SKM-1 (cell line): ENCODE measurements around the gene PNPLA1.

Experiments
- DNase-seq: peaks from one replicate; lab custom pipeline; 2025; ENCODE audit not compliant: unreplicated experiment; lab: John Stamatoyannopoulos, UW

PNPLA1 gene

GRCh38 chr6:36283608-36284007 is 13.7 kb downstream of the PNPLA1 start:
- DNase-seq = no peak

- DNase-seq = no peak
Measured at GRCh38 chr6:36284359-36284758, 14.5 kb downstream of the PNPLA1 start.

- peak; percentile 10 for DNase-seq
Measured at GRCh38 chr6:36285187-36285671, 15.4 kb downstream of the PNPLA1 start.

GRCh38 chr6:36285797-36286196 is 15.9 kb downstream of the PNPLA1 start:
- no peak for DNase-seq

GRCh38 chr6:36286858-36287257 is 17.0 kb downstream of the PNPLA1 start:
- no peak for DNase-seq

GRCh38 chr6:36289281-36289878 is 19.5 kb downstream of the PNPLA1 start:
- no peak for DNase-seq

GRCh38 chr6:36290668-36291620 is 21.1 kb downstream of the PNPLA1 start:
- DNase-seq = peak; percentile 75

GRCh38 chr6:36292170-36292569 is 22.3 kb downstream of the PNPLA1 start:
- DNase-seq = no peak

GRCh38 chr6:36296240-36296639 is 26.4 kb downstream of the PNPLA1 start:
- no peak for DNase-seq

- DNase-seq = no peak
Measured at GRCh38 chr6:36297051-36297450, 27.2 kb downstream of the PNPLA1 start.

GRCh38 chr6:36297511-36297910 is 27.7 kb downstream of the PNPLA1 start:
- DNase-seq = no peak

GRCh38 chr6:36298027-36298426 is 28.2 kb downstream of the PNPLA1 start:
- no peak for DNase-seq

GRCh38 chr6:36301085-36301658 is 31.3 kb downstream of the PNPLA1 start:
- DNase-seq = no peak

- no peak for DNase-seq
Measured at GRCh38 chr6:36301781-36302180, 31.9 kb downstream of the PNPLA1 start.

- DNase-seq = peak; percentile 82
Measured at GRCh38 chr6:36302227-36302976, 32.5 kb downstream of the PNPLA1 start.

- no peak for DNase-seq
Measured at GRCh38 chr6:36305885-36306284, 36.0 kb downstream of the PNPLA1 start.

- no peak for DNase-seq
Measured at GRCh38 chr6:36306375-36306774, 36.5 kb downstream of the PNPLA1 start.

GRCh38 chr6:36308514-36308913 is 38.7 kb downstream of the PNPLA1 start:
- no peak for DNase-seq

- DNase-seq = no peak
Measured at GRCh38 chr6:36309203-36309602, 39.3 kb downstream of the PNPLA1 start.

- DNase-seq = no peak
Measured at GRCh38 chr6:36309900-36310299, 40.0 kb downstream of the PNPLA1 start.
